Naive thymus-derived CD4-positive, alpha-beta T cell (primary cell): Measurements from ENCODE around the gene CALN1. TPM values are rescaled to one million over a fixed set of nuclear protein-coding genes. Genes with fewer than 3 reads are reported as not detected.

Experiments used
- ATAC-seq: fragments of 150-1000 bp; cut with Tn5 transposase; 2 replicates; pipeline ENCODE4 v1.10.0; 2021; ENCODE audit warnings: mild to moderate bottlenecking, moderate library complexity
- CTCF ChIA-PET: fragments of 350-600 bp; sonication (Branson Sonifier 250); formaldehyde crosslinking; loops from one replicate; lab custom pipeline; 2021; ENCODE audit warnings: antibody characterized with exemption; lab: Charles Lee
- POLR2A ChIA-PET: fragments of 350-600 bp; sonication (Branson Sonifier 250); formaldehyde crosslinking; loops from one replicate; lab custom pipeline; 2021; ENCODE audit warnings: antibody characterized with exemption, inconsistent platforms; lab: Charles Lee
- DNase-seq, 9 donors: peaks; one replicate each; pipeline versions ENCODE4 v3.0.0 to v3.0.0-alpha.2; 2020 to 2022; ENCODE audit warnings: mixed read lengths in 1 of 9
- H3K27ac ChIP-seq: one replicate; pipeline ENCODE4 v1.7.0; 2013; ENCODE audit warnings: mild to moderate bottlenecking, low read depth, low read length, moderate library complexity
- H3K27me3 ChIP-seq, 2 donors: one replicate each; pipeline ENCODE4 v1.7.0; 2013; ENCODE audit warnings: low read length in 2 of 2, mild to moderate bottlenecking in 2 of 2, moderate library complexity in 2 of 2; ENCODE audit not compliant: control insufficient read depth in 2 of 2, insufficient read depth in 2 of 2
- H3K36me3 ChIP-seq, 3 experiments: 1 replicate in 2 of 3; 2 replicates in 1 of 3; pipeline ENCODE4 v1.7.0; 2013; ENCODE audit warnings: low read length in 3 of 3, mild to moderate bottlenecking in 3 of 3, moderate library complexity in 1 of 3; ENCODE audit not compliant: insufficient read depth in 3 of 3, control insufficient read depth in 2 of 3
- H3K4me1 ChIP-seq, 2 donors: one replicate each; pipeline ENCODE4 v1.7.0; 2013; ENCODE audit warnings: low read length in 2 of 2, mild to moderate bottlenecking in 2 of 2, moderate library complexity in 1 of 2; ENCODE audit not compliant: control insufficient read depth in 2 of 2, insufficient read depth in 2 of 2
- H3K4me3 ChIP-seq: 2 replicates; pipeline ENCODE4 v1.7.0; 2013; ENCODE audit warnings: mild to moderate bottlenecking, low read length
- H3K9me3 ChIP-seq, 3 experiments: 1 replicate in 2 of 3; 2 replicates in 1 of 3; pipeline ENCODE4 v1.7.0; 2013; ENCODE audit warnings: low read length in 3 of 3; ENCODE audit not compliant: control insufficient read depth in 2 of 3
- H3K27ac Mint-ChIP-seq, 9 donors: one replicate each; pipeline ENCODE4 v1.8.0; 2020 to 2022; ENCODE audit warnings: mixed read lengths in 9 of 9, mild to moderate bottlenecking in 8 of 9, moderate library complexity in 5 of 9, inconsistent platforms in 2 of 9
- H3K27me3 Mint-ChIP-seq, 5 donors: one replicate each; pipeline ENCODE4 v1.8.0; 2021 to 2022; ENCODE audit warnings: mixed read lengths in 5 of 5, mild to moderate bottlenecking in 1 of 5
- H3K36me3 Mint-ChIP-seq, 5 donors: one replicate each; pipeline ENCODE4 v1.8.0; 2020 to 2022; ENCODE audit warnings: mixed read lengths in 5 of 5, mild to moderate bottlenecking in 3 of 5, inconsistent platforms in 1 of 5
- H3K4me1 Mint-ChIP-seq, 7 donors: one replicate each; pipeline ENCODE4 v1.8.0; 2020 to 2022; ENCODE audit warnings: mixed read lengths in 7 of 7, mild to moderate bottlenecking in 3 of 7, inconsistent platforms in 1 of 7
- H3K4me3 Mint-ChIP-seq, 10 donors: one replicate each; pipeline ENCODE4 v1.8.0; 2020 to 2022; ENCODE audit warnings: mild to moderate bottlenecking in 10 of 10, mixed read lengths in 10 of 10, moderate library complexity in 6 of 10, inconsistent platforms in 2 of 10
- H3K9me3 Mint-ChIP-seq, 11 donors: one replicate each; pipeline ENCODE4 v1.8.0; 2020 to 2022; ENCODE audit warnings: mixed read lengths in 11 of 11, mild to moderate bottlenecking in 4 of 11, inconsistent platforms in 1 of 11, moderate library complexity in 1 of 11
- intact Hi-C, 2 donors: fragments of 100-400 bp; cut with micrococcal nuclease; formaldehyde crosslinking; loops; one replicate each; pipeline ENCODE4 v1.15.1; 2023
- polyA plus RNA-seq, 2 donors: library from polyadenylated mRNA; unstranded; fragments of 300-500 nt; fragmentation: Illumina TruSeq; gene quantifications; one replicate each; pipeline ENCODE4 v1.2.3, GENCODE V29; 2021
- total RNA-seq, 6 experiments: library from RNA in 5 of 6; stranded (reverse) in 5 of 6; gene quantifications; 1 replicate in 5 of 6; 2 replicates in 1 of 6; pipeline ENCODE4 v1.2.3 and lab custom pipeline; 2021 to 2026

The CALN1 gene
- total and polyA plus RNA-seq, 7 experiments from 2014 or later, result 0.03 to 0.17 TPM; not detected in 5

GRCh38 chr7:72007018-72007417, 405.1 kb downstream of the CALN1 start:
- H3K4me1 Mint-ChIP-seq, result no peaks in the 10 kb centered on the region
- no peak overlapping the region for H3K4me3 Mint-ChIP-seq
- H3K27ac Mint-ChIP-seq, result no peak overlapping the region
- CTCF ChIA-PET, result no interaction called here
- no peaks in the 10 kb centered on the region for H3K27me3 Mint-ChIP-seq
- DNase-seq, result no peak
- no peaks in the 10 kb centered on the region for H3K9me3 ChIP-seq
- POLR2A ChIA-PET, result no interaction called here
- H3K27me3 ChIP-seq, result no peaks in the 10 kb centered on the region
- no peak overlapping the region for H3K27ac ChIP-seq
- no peak overlapping the region for H3K4me3 ChIP-seq
- no peak for ATAC-seq
- peaks cover 0 to 21% (median 2%) of the 10 kb centered on the region in 11 donors for H3K9me3 Mint-ChIP-seq
- H3K36me3 ChIP-seq, result no peaks in the 10 kb centered on the region
- peaks cover 0 to 4% (median 0%) of the 10 kb centered on the region in 5 donors for H3K36me3 Mint-ChIP-seq
- intact Hi-C loops, result no loop called here
- H3K4me1 ChIP-seq, result no peaks in the 10 kb centered on the region

GRCh38 chr7:72003236-72003635, 408.9 kb downstream of the CALN1 start:
- no peak for ATAC-seq
- H3K9me3 ChIP-seq, result no peaks in the 10 kb centered on the region
- POLR2A ChIA-PET, result no interaction called here
- Mint-ChIP-seq H3K4me3 (no peak overlapping the region), H3K27me3 (no peaks in the 10 kb centered on the region), H3K4me1 (no peaks in the 10 kb centered on the region), H3K9me3 (peaks cover 0 to 16% (median 2%) of the 10 kb centered on the region in 11 donors), H3K27ac (no peak overlapping the region), H3K36me3 (no peaks in the 10 kb centered on the region)
- no peak overlapping the region for H3K4me3 ChIP-seq
- H3K4me1 ChIP-seq, result no peaks in the 10 kb centered on the region
- H3K27ac ChIP-seq, result no peak overlapping the region
- CTCF ChIA-PET, result no interaction called here
- intact Hi-C loops, result no loop called here
- no peaks in the 10 kb centered on the region for H3K36me3 ChIP-seq
- no peak for DNase-seq
- H3K27me3 ChIP-seq, result no peaks in the 10 kb centered on the region

DNA sequence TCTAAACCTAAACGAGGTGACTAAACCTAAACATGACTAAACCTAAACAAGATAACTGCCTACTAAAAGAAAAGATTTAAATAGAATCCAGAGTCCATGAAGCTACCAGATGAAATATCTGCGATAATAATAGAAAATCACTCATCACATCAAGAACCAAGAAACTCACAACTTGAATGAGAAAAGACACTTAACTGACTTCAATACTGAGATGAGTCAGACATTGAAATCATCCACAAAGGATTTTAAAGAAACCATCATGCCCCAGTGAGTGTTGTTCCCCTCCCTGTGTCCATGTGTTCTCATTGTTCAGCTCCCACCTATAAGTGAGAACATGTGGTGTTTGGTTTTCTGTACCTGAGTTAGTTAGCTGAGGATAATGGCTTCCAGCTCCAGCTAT, 416.0 kb downstream of the CALN1 start:
- Histone ChIP-seq H3K27ac (no peak overlapping the region), H3K36me3 (no peaks in the 10 kb centered on the region), H3K4me1 (no peaks in the 10 kb centered on the region), H3K9me3 (no peaks in the 10 kb centered on the region), H3K4me3 (no peak overlapping the region), H3K27me3 (no peaks in the 10 kb centered on the region)
- intact Hi-C loops, result no loop called here
- H3K4me3 Mint-ChIP-seq, result no peak overlapping the region
- H3K27me3 Mint-ChIP-seq, result peaks cover 0 to 4% (median 0%) of the 10 kb centered on the region in 5 donors
- POLR2A ChIA-PET, result no interaction called here
- peaks cover 0 to 12% (median 4%) of the 10 kb centered on the region in 11 donors for H3K9me3 Mint-ChIP-seq
- no peak for DNase-seq
- no peaks in the 10 kb centered on the region for H3K36me3 Mint-ChIP-seq
- CTCF ChIA-PET, result no interaction called here
- H3K27ac Mint-ChIP-seq, result no peak overlapping the region
- H3K4me1 Mint-ChIP-seq, result peaks cover 0 to 3% (median 0%) of the 10 kb centered on the region in 7 donors
- no peak for ATAC-seq

DNA sequence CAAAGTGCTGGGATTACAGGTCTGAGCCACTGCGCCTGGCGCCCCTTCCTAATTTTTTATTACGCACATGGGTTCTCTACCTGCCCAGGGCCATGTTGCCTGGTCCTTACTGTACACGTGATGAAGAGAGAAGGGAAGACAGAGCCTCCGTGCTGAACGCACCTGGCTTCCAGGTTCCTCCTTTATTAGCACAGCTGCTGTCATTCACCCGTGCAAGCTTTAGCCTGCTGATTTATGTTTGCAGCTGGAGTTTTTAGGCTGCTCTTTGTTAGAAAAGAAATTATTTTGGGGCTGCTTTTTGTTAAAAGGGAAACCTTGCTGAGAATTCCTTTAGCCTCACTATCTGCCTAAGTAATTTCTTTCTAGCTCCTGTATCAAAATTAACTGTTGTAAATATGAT, 417.0 kb downstream of the CALN1 start:
- Mint-ChIP-seq H3K4me1 (peaks cover 0 to 3% (median 0%) of the 10 kb centered on the region in 7 donors), H3K27ac (no peak overlapping the region), H3K27me3 (peaks cover 0 to 4% (median 0%) of the 10 kb centered on the region in 5 donors), H3K9me3 (peaks cover 0 to 12% (median 5%) of the 10 kb centered on the region in 11 donors), H3K4me3 (no peak overlapping the region), H3K36me3 (no peaks in the 10 kb centered on the region)
- Histone ChIP-seq H3K9me3 (no peaks in the 10 kb centered on the region), H3K4me1 (no peaks in the 10 kb centered on the region), H3K27ac (no peak overlapping the region), H3K4me3 (no peak overlapping the region), H3K36me3 (no peaks in the 10 kb centered on the region), H3K27me3 (no peaks in the 10 kb centered on the region)
- POLR2A ChIA-PET, result interaction anchor here (0.7 kb wide), 1 partner anchor 98 kb away, joined by 4 read pairs; no protein-coding TSS in a partner anchor
- ATAC-seq (no peak), DNase-seq (no peak)
- intact Hi-C loops, result no loop called here
- CTCF ChIA-PET, result no interaction called here

- peaks cover 0 to 4% (median 0%) of the 10 kb centered on the region in 7 donors for H3K4me1 Mint-ChIP-seq
- H3K4me1 ChIP-seq, result no peaks in the 10 kb centered on the region
These were observed 420.6 kb downstream of the CALN1 start for GRCh38 chr7:71991586-71991985.

DNA sequence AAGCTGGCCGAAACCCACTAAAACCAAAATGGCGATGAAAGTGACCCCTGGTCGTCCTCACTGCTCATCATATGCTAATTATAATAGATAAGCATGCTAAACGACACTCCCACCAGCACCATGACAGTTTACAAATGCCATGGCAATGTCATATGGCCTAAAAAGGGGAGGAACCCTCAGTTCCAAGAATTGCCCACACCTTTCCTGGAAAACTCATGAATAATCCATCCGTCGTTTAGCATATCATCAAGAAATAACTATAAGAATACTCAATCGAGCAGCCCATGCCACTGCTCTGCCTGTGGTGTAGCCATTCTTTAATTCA, 422.0 kb downstream of the CALN1 start:
- intact Hi-C loops, result no loop called here
- no peak for ATAC-seq
- H3K4me1 ChIP-seq, result no peaks in the 10 kb centered on the region
- H3K27ac ChIP-seq, result no peak overlapping the region
- Mint-ChIP-seq H3K9me3 (peaks cover 0 to 14% (median 4%) of the 10 kb centered on the region in 11 donors), H3K27ac (no peak overlapping the region), H3K36me3 (peaks cover 0 to 4% (median 0%) of the 10 kb centered on the region in 5 donors), H3K4me1 (peaks cover 0 to 4% (median 0%) of the 10 kb centered on the region in 7 donors), H3K27me3 (peaks cover 0 to 12% (median 0%) of the 10 kb centered on the region in 5 donors), H3K4me3 (no peak overlapping the region)
- CTCF ChIA-PET, result no interaction called here
- POLR2A ChIA-PET, result no interaction called here
- no peak overlapping the region for H3K4me3 ChIP-seq
- DNase-seq, result no peak
- no peaks in the 10 kb centered on the region for H3K36me3 ChIP-seq
- no peaks in the 10 kb centered on the region for H3K9me3 ChIP-seq
- no peaks in the 10 kb centered on the region for H3K27me3 ChIP-seq

More at GRCh38 chr7:71991586-71991985, 420.6 kb downstream of the CALN1 start:
- Histone ChIP-seq H3K36me3 (no peaks in the 10 kb centered on the region), H3K27ac (no peak overlapping the region), H3K9me3 (no peaks in the 10 kb centered on the region), H3K4me3 (no peak overlapping the region), H3K27me3 (no peaks in the 10 kb centered on the region)
- ChIA-PET POLR2A (no interaction called here), CTCF (no interaction called here)
- peaks cover 0 to 4% (median 0%) of the 10 kb centered on the region in 5 donors for H3K36me3 Mint-ChIP-seq
- ATAC-seq (no peak), DNase-seq (no peak)
- H3K27ac Mint-ChIP-seq, result no peak overlapping the region
- H3K4me3 Mint-ChIP-seq, result no peak overlapping the region
- peaks cover 0 to 18% (median 4%) of the 10 kb centered on the region in 11 donors for H3K9me3 Mint-ChIP-seq
- H3K27me3 Mint-ChIP-seq, result peaks cover 0 to 11% (median 0%) of the 10 kb centered on the region in 5 donors
- intact Hi-C loops, result no loop called here

DNA sequence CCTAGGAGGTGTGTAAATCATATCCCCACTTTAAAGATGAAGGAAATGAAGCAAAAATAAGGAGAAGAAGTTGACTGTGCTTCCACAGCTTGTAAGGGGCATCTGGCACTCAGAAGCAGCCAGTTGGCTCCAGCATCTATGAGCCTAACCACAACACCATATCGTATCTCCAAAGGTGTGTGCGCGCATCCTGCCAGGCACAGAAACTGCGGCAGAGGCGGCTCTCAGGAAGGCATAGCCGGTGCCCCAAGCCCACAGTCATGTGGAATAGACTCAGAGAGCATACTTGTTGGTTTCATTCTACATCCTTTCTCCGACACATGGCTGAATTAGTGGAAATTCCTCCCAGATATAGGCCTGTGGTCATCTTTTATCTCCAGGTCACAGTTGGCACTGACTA, 423.9 kb downstream of the CALN1 start:
- peaks cover 0 to 12% (median 0%) of the 10 kb centered on the region in 5 donors for H3K27me3 Mint-ChIP-seq
- no peaks in the 10 kb centered on the region for H3K27me3 ChIP-seq
- H3K4me3 ChIP-seq, result no peak overlapping the region
- ATAC-seq, result no peak
- H3K27ac Mint-ChIP-seq, result peak overlapping the region in 1 of 9 donors; percentile 72
- H3K9me3 Mint-ChIP-seq, result peaks cover 0 to 17% (median 4%) of the 10 kb centered on the region in 11 donors
- no peak overlapping the region for H3K27ac ChIP-seq
- H3K4me3 Mint-ChIP-seq, result no peak overlapping the region
- no peaks in the 10 kb centered on the region for H3K4me1 ChIP-seq
- H3K36me3 ChIP-seq, result no peaks in the 10 kb centered on the region
- peaks cover 0 to 4% (median 0%) of the 10 kb centered on the region in 5 donors for H3K36me3 Mint-ChIP-seq
- peaks cover 0 to 4% (median 0%) of the 10 kb centered on the region in 7 donors for H3K4me1 Mint-ChIP-seq
- intact Hi-C loops, result no loop called here
- POLR2A ChIA-PET, result no interaction called here
- DNase-seq, result peak in 1 of 9 donors; percentile 18
- no peaks in the 10 kb centered on the region for H3K9me3 ChIP-seq
- CTCF ChIA-PET, result no interaction called here
